PFSK-1 (cell line): ENCODE results near the gene MRTO4.
A peak's percentile ranks its signal among the peaks of the same experiment; 100 is the strongest.

Experiments used
- FOXP2 ChIP-seq: optimal IDR thresholded peaks from 2 replicates; pipeline ENCODE3; 2011; ENCODE audit warnings: borderline replicate concordance, control low read depth, inconsistent platforms; ENCODE audit not compliant: insufficient read depth; ENCODE audit errors: extremely low read length, extremely low read depth
- POLR2AphosphoS5 ChIP-seq: IDR thresholded peaks from 2 replicates; pipeline ENCODE4 v1.6.1; 2012; ENCODE audit warnings: low read depth, mild to moderate bottlenecking, control low read depth, low read length, moderate library complexity
- REST ChIP-seq, 2 experiments: IDR thresholded peaks; 2 replicates each; pipeline versions ENCODE4 v1.6.1 to v1.8.0; 2011 to 2012; ENCODE audit warnings: low read depth in 2 of 2, low read length in 2 of 2, control low read depth in 1 of 2, inconsistent platforms in 1 of 2, mild to moderate bottlenecking in 1 of 2, moderate library complexity in 1 of 2; ENCODE audit not compliant: insufficient read depth in 1 of 2
- SIN3A ChIP-seq: IDR thresholded peaks from 2 replicates; pipeline ENCODE4 v1.6.1; 2012; ENCODE audit warnings: mild to moderate bottlenecking, low read length, moderate library complexity, borderline replicate concordance; ENCODE audit not compliant: insufficient read depth
- TAF1 ChIP-seq: IDR thresholded peaks from 2 replicates; pipeline ENCODE4 v1.6.1; 2012; ENCODE audit warnings: low read length, control low read depth, borderline replicate concordance; ENCODE audit not compliant: insufficient read depth

Gene MRTO4

GRCh38 chr1:19205403-19205802 is 46.2 kb upstream of the MRTO4 start:
- TF ChIP-seq POLR2AphosphoS5 (no peak), SIN3A (no peak), FOXP2 (no peak), TAF1 (no peak)

- no peak for TF ChIP-seq TAF1
- TF ChIP-seq REST (IDR thresholded peaks at IDR 0.05; ENCODE audit: insufficient read depth in 1 of 2, low read depth in 2 of 2, low read length in 2 of 2), result no peak
- TF ChIP-seq SIN3A, result no peak
- no peak for TF ChIP-seq POLR2AphosphoS5
- no peak for TF ChIP-seq FOXP2
Measured at GRCh38 chr1:19205845-19206244, 45.8 kb upstream of the MRTO4 start.

- no peak for TF ChIP-seq FOXP2
- no peak for TF ChIP-seq POLR2AphosphoS5
Measured at GRCh38 chr1:19206947-19207346, 44.7 kb upstream of the MRTO4 start.

GRCh38 chr1:19208710-19209438 is 42.7 kb upstream of the MRTO4 start:
- TF ChIP-seq FOXP2 (no peak), POLR2AphosphoS5 (no peak), TAF1 (no peak), REST (IDR thresholded peaks at IDR 0.05; ENCODE audit: insufficient read depth in 1 of 2, low read depth in 2 of 2, low read length in 2 of 2) (no peak), SIN3A (no peak)

GRCh38 chr1:19209439-19209989 is 42.1 kb upstream of the MRTO4 start:
- TF ChIP-seq POLR2AphosphoS5 (no peak), SIN3A (no peak), FOXP2 (no peak), TAF1 (no peak), REST (IDR thresholded peaks at IDR 0.05; ENCODE audit: insufficient read depth in 1 of 2, low read depth in 2 of 2, low read length in 2 of 2) (no peak)

GRCh38 chr1:19209990-19210771 is 41.4 kb upstream of the MRTO4 start, which contains the start of gene UBR4:
TSS of gene UBR4 (minus strand) at chr1:19210266. CDS start at chr1:19210248, 18 bp downstream.
- peak; percentile 90; the same call in 1 of the 2 replicates for TF ChIP-seq TAF1
- no peak for TF ChIP-seq SIN3A
- peak; percentile 86 for TF ChIP-seq FOXP2
- TF ChIP-seq REST (IDR thresholded peaks at IDR 0.05; ENCODE audit: insufficient read depth in 1 of 2, low read depth in 2 of 2, low read length in 2 of 2), result 0 out of 4 replicates have a peak, but pooled peaks of 1 of the 2 experiments have one; percentile 5
- peak; percentile 86 for TF ChIP-seq POLR2AphosphoS5
